HG03159 (cell line): ENCODE measurements around the gene GTPBP6.
A peak's percentile ranks its signal among the peaks of the same experiment; 100 is the strongest.
"Not testable (repeated sequence)": the region's sequence is repeated elsewhere in the genome, so short reads cannot be mapped to it uniquely, and the experiment has no call there.

ENCODE experiments used
- ATAC-seq: cut with Tn5 transposase; IDR thresholded peaks from one replicate; pipeline ENCODE4 v1.9.1; 2021; ENCODE audit warnings: mild to moderate bottlenecking, moderate library complexity; ENCODE audit not compliant: unreplicated experiment

The GTPBP6 gene

DNA sequence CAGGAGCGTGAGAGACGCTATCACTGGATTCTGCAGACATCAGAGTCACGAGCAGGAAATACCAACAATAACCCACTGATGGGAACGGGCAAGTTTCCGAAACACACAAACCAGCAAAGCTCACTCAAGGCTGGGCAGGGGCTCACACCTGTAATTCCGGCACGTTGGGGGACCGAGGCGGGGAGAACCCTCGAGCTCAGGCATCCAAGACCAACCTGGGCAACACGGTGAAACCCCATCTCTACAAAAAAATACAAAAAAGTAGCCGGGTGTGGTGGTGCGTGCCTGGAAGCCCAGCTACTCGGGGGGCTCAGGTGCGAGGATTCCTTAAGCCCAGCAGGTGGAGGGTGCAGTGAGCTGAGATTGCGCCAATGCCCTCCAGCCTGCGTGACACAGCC lies 17.2 kb upstream of the GTPBP6 start:
- ATAC-seq: no peak

DNA sequence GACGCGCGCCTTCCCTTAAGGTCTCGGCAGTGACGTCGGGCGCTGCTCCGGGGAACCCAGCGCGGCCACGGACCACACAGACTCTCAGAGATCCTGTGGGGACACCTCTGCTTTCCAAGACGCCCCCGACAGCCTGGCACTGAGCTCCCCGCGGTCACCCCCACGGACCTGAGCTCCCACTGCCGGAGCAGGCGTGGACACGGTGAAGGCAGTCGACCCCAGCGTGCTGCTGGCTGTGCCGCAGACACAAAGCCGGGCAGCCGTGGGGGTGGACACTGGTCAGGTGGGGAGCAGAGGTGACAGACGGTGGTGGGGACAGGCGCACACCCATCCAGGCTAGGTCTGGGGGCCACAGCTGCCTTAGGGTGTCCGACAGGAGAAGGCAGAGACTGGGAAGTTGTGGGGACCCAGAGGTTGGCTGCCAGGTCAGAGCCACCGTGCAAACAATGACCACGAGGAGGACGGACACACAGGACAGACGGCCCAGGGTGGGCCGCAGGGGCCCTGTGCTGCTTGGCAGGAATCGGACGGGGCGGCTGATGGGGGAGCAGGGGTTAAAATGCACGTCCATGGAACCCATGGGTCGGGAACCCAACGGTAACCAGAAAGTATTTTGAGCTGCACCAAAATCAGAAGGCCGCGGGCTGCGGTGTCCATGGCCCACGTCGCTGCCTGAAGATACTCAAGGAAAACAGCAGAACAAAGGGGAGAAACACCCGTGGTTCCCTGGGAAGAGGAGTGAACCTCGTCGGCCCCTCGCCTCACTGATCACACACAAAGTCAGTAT lies 16.6 kb upstream of the GTPBP6 start:
- ATAC-seq: no peak

- ATAC-seq: no peak
Observed at GRCh38 chrX:334331-334891, 15.8 kb upstream of the GTPBP6 start.

- no peak for ATAC-seq
Observed at GRCh38 chrX:333611-334311, 15.2 kb upstream of the GTPBP6 start.

DNA sequence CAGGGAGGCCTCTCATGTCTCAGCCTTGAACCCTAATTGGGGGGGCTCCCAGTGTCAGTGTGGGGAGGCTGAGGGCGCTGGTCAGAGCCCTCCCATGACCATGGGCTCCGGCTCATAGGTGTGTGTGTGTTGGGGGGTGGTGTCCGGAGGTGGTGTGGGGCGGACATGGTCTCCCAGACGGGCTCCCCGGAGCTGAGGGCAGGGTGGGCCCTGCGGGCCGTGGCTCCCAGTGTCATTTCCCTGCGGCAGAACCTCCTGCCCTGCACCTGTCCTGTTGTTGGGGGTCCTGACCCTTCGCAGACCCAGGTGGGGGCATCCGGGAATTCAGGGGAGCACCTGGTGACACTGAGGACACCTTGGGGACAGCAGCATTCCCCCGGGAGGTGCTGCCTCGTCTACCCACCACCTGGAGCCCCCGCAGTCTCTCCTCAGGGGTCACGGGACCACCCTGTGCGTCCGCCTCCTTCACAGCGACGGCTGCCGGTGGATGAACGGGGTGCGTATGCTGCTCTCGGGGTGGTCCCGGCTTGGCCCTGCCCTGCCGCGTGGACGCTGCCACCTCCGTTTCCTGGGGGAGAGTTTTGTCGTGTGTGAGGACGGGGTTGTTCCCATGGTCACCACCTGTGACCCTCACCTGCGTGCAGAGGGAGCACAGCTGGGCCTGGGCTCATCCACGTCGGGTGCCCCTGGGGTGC lies 14.5 kb upstream of the GTPBP6 start:
- no peak for ATAC-seq

GRCh38 chrX:332496-332860 lies 13.9 kb upstream of the GTPBP6 start:
- no peak for ATAC-seq

DNA sequence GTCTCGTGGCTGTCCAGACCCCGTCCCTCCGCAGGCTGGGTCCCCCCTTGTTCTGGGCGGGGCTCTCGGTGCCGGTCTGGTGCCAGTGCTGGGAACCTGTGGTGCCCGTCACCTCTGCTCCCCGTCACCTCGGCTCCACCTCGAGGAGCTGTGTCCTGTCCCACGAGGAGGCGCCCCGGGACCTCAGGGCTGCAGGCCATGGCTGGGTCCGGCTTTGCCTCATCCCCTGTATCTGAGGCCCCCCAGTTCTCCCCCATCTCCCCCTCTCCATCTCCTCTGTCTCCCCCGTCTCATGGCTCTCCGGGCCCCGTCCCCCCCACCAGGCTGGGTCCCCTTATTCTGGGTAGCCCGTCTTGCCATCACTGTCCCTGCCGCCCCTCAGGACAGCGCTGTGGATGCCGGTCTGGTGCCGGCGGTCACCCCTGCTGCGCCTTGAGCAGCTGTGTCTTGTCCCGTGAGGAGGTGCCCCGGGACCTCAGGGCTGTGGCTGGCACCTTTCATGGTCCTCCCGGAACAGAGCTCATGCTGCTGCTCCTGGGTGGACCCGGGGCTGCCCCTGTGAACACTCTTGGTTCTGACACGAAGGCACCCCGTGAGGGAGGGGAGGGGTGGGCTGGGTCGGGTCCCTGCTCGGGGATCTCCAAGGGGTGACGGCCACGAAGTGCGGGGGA lies 13.4 kb upstream of the GTPBP6 start:
- no peak for ATAC-seq

DNA sequence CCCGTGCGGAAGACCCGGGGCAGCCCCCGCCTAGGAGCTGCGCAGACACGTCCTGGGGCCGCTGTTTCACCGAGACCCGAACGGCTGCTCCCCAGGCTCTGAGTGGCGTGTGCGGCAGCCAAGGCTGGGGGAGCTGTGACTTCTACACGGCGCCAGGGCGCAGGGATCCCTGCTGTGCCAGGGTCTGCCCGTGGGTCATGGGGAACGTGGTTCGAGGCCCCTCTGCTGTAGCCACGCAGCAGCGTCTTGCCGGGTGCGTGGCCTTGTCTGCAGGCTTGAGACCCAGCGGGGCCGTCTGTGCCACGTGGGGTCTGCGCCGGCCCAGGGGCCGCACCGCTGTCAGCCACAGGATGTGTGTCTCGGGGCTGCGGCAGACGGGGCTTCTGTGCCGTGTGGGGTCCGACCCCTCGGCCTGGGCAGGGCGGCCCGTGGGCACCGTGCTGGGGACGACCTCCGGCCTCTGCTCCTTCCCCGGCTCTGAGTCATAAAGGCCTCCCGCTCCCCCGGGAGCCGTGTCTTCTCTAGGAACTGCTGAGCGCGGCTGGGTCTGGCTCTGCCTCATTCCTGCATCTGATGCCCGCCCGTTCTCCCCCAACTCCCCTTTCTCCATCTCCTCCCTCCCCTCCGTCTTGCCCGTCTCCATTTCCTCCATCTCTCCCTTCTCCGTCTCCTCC lies 12.7 kb upstream of the GTPBP6 start:
- ATAC-seq: no peak

DNA sequence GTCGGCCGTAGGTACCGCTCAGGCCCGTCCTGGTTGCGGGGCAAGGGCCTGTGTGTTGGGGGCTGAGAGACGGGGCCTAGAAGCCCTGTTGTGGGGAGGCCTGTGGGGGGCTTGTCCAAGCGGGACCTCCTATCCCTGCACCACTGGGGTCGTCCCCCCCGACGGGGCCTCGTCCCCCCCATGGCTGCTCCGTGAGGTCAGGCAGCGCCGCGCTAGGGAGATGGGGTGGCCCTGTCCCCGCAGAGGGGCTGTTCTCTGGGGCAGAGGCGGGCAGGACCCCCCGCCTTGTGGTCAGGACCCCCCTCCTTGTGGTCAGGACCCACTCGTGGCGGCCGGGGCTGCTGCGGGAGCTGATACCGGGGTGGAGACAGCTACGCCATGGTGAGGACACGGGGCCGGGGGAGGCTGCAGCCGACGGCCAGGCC lies 12.1 kb upstream of the GTPBP6 start:
- ATAC-seq: no peak

DNA sequence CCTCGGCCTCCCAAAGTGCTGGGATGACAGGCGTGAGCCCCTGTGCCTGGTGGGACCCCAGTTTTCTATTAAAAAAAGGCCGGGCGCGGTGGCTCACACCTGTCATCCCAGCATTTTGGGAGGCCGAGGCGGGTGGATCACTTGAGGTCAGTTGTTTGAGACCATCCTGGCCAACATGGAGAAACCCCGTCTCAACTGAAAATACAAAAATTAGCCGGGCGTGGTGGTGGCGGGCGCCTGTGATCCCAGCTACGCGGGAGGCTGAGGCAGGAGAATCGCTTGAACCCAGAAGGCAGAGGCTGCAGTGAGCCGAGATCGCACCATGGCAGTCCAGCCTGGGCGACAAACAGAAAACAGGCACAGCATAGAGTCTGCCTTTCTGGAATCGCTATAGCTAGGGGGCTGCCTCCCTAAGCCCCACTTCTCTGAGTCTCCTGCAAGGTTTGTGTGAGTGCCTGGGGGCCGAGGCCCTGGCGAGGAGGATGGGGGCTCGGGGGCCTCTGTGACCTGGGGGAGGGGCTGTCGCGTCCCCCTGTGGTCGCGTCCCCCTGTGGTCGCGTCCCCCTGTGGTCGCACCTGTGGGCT lies 11.6 kb upstream of the GTPBP6 start:
- not testable (repeated sequence) for ATAC-seq

DNA sequence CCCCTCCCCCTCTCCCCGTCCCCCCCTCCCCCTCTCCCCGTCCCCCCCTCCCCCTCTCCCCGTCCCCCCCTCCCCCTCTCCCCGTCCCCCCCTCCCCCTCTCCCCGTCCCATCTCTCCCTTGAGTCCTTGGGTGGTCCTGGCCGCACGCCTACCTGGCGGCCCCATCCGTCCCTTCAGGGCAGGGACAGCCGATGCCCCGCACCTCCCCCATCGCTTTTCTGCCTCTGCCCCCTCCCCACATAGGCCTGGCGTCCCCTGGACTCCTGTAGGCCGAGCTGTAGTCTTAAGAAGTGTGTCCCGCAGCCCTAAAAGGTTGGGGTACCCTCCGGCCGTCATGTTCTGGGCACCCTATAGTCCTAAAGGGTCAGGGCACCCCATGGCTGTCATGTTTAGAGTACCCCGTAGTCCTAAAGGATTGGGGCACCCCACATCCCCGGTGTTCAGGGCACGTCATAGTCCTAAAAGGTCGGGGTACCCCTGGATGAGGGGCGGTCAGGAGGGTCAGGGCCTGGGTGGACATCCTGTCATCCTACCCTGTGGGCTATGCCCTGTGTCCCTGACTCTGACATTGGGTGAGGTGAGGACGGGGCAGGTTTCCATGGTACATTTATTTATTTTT lies 10.8 kb upstream of the GTPBP6 start:
- no peak for ATAC-seq

DNA sequence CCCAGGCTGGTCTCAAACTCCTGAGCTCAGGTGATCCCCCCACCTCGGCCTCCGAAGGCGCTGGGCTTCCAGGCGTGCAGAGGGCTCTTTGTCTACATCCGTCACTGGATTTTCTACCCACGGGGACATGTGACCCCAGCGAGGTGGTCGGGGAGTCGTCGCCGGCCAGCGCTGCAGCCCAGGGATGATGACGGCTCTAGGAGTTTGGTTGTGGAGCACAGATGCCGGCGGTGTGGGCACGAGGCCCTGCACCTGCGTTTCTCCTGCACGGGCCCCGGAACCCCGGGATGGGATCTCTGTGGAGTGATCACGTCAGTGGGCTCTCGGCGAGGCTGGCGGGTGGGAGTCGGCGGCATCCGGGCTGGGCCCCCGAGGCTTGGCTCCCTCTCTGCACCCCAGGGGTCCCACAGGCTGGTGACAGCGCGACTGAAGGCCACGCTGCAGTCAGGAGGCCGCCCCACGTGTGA lies 9.1 kb upstream of the GTPBP6 start:
- ATAC-seq: no peak

DNA sequence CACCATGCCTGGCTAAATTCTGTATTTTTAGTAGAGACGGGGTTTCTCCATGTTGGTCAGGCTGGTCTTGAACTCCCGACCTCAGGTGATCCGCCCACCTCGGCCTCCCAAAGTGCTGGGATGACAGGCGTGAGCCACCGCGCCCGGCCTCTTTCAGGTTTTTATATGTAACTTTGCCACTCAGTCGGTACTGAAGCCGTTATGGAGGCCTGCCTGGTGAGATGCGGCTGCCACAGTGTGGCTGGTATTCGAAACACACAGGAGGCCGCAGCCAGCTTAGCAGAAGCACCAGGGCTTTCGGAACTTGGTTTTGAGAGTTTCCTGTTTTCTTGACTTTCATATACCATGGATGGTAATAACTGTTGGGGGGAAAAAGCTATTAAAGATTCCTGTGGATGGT lies 6.1 kb upstream of the GTPBP6 start:
- ATAC-seq: not testable (repeated sequence)

- ATAC-seq: no peak
Observed at GRCh38 chrX:323721-324628, 5.4 kb upstream of the GTPBP6 start.

DNA sequence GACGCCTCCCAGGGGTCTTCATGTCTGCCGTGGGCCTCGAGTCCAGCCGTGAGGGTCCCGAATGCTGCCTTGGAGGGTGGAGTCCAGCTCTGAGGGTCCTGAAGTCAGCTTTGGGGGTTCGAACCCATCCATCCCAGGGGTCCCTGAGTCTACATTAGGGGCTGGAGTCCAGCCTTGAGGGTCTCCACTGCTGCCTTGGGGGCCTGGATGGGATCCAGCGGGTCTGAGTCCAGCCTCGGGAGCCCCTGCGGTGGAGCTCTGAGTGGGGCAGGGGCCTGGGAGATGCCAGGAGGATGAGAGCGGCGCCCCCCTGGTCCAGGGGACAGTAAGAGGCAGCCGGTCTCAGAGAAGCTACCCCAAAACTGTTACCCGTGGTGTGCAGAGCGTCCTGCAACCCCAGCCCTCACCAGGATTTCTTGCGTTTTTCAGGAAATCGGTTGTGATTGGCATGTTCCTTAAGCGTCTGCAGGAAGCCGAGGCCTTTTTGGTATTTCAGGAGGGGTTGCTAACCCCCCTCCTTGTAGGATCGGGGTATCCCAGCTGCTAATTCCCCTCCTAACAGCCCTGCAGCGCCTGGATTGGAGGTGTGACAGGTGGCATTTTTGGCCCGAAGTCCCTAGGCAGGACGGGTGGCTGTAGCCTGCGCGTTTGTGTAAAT lies 1.7 kb upstream of the GTPBP6 start:
- ATAC-seq: no peak

GRCh38 chrX:319579-320125 lies 1.1 kb upstream of the GTPBP6 start:
- no peak for ATAC-seq

DNA sequence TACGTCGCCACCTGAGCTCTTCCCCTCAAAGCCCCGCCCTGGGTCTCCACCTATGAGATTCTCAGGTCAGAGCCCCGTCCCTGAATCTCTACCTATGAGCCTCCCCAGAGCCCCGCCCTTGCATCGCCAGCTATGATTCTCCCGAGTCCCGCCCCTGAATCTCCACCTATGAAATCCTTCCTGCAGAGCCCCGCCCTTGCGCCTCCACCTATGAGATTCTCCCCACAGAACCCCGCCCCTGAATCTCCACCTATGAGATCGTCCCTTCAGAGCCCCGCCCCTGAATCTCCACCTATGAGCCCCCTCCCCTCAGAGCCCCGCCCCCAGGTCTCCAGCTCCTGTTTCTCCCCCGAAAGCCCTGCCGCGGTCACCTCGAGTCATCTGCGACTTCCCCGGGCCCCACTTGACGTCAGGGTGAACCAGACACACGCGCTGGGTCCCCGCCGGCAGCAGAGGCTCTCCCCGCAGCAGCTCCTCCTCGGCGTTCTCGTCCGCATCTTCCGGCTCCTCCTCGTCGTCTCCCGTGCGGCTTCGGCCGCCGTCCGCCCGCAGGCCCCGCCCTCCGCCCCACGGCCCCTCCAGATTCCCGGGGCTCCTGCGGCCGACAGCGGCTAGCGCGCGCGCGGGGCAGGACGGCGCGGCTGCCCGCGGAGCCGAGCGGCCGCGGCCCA lies 393 bp downstream of the GTPBP6 start:
- peak; percentile 68 for ATAC-seq
